ENCODE data around the gene FAM110C.
"Not testable (repeated sequence)": the region's sequence is repeated elsewhere in the genome, so short reads cannot be mapped to it uniquely, and the experiment has no call there.

The FAM110C gene

DNA sequence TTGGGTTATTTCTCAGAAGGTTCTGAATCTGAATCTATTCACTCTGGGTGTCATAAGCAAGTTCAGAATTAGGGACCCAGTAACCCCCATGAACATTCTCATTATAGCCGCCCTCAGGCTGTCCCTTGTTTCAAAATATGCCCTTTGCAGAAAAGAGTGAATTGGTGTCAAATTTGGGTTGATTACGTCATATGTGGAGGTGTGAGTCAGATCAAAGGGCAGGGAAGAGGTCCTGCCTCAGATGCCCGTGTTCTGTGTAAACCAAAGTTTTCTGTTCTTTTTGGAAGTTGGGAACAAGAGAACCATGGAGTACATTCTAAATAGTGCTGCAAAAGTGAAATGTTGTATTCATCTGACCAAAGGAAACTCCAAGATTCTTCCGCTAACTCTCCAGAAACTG is 5.8 kb downstream of the FAM110C start:
- DNase-seq, result no peak

DNA sequence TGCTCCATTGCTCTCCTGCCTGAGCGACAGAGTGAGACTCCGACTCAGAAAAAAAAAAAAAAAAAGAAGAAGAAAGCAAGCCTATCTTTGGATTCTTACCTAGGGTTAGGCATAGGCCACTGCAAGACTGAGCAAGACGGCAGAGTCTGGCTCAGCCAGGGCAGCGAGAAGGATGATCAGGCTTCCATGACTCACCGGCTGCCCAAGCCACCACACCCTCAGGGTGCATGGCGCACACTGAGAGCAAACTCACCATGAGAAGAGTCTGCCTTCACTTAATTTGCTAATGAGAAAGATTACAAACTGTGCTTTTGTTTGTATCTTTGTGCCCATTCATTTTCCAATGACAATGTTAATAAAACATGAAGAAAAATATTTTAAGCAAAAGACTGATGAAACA is 8.2 kb downstream of the FAM110C start:
- DNase-seq, result no peak

- no peak for DNase-seq
Measured at GRCh38 chr2:36318-36717, 10.0 kb downstream of the FAM110C start.

DNA sequence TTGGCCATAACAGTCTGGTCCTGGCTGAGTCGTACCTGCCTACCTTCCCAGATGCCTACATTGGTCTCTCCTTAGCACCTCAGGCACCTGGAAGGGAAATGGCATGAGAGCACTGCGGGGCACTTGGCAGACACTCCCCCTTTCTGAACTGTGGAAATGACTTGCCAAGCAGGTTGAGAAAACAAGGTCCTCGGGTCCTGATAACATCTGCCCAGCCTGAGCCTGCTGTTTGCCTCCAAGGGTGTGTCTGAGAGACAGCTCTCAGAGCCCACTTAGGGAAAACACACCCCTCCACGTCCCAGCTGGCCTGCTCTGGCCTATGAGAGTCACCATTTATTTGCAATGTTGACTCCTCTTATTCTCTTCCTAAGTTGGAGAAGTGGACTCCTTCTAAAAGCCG is 10.5 kb downstream of the FAM110C start:
- no peak for DNase-seq

- no peak for DNase-seq
Measured at GRCh38 chr2:33620-34019, 12.7 kb downstream of the FAM110C start.

DNA sequence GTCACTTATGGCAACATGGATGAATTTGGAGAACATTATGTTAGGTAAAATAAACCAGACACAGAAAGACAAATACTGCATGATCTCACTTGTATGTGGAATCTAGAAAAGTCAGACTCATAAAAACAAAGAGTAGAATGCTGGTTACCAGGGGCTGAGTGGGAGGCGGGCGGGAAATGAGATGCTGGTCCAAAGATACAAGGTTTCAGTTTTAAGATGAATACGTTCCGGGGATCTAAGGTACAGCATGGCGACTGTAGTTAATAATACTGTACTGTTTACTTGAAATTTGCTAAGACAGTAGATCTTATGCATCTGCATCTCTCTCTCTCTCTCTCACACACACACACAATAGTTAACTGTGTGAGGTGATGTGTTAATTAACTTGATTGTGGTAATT is 14.2 kb downstream of the FAM110C start:
- no peak for DNase-seq

GRCh38 chr2:29253-29652 is 17.1 kb downstream of the FAM110C start:
- DNase-seq, result no peak

DNA sequence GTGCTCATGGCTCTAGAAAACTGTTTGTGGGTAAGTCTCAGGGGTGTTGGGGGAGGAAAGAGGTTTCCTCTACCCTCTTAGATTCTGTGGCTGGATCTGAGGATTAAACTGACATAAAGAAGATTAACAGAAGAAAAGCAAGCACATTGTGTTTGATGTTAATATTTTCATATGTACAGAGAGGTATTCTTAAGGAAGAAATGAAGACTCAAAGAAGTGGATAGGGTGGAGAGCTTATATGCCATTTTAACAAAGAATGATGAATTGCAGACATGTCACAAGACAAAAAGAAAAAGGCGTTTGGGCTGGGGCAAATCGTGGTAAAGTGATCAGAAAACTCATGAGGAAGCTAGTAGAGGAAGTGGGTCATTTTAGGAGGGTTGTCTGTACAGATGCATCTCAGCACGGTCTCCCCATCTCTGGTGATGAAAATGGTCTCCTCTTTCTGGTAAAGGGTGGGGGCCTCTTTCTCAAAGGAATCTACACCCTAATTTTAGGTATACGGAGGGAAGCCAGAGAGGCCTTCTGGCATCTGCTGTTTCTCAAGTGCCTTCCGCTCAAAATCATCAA is 17.8 kb downstream of the FAM110C start:
- DNase-seq, result no peak

- DNase-seq, result no peak
Measured at GRCh38 chr2:26891-27290, 19.4 kb downstream of the FAM110C start.

DNA sequence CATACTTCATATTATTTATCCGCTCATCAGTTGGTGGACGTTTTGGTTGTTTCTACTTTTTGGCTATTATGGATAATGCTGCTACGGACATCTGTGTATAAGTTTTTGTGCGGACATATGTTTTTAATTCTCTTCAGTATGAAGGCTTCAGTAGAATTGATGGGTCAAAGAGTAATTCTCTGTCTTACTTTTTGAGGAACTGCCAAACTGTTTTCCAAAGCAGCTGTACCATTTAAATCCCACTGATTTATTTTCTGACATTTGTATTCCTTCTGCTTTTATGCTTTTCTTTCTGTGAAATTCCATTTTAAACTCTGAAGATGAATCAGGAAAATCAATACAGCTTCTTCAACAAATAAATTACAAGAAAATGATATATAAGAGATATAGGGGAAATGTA is 20.8 kb downstream of the FAM110C start:
- DNase-seq, result no peak

GRCh38 chr2:24591-24990 is 21.7 kb downstream of the FAM110C start:
- DNase-seq, result not testable (repeated sequence)

GRCh38 chr2:24107-24506 is 22.2 kb downstream of the FAM110C start:
- DNase-seq, result no peak

- DNase-seq, result no peak
Measured at GRCh38 chr2:23283-23682, 23.0 kb downstream of the FAM110C start.

GRCh38 chr2:22244-22643 is 24.1 kb downstream of the FAM110C start:
- DNase-seq, result not testable (repeated sequence)

DNA sequence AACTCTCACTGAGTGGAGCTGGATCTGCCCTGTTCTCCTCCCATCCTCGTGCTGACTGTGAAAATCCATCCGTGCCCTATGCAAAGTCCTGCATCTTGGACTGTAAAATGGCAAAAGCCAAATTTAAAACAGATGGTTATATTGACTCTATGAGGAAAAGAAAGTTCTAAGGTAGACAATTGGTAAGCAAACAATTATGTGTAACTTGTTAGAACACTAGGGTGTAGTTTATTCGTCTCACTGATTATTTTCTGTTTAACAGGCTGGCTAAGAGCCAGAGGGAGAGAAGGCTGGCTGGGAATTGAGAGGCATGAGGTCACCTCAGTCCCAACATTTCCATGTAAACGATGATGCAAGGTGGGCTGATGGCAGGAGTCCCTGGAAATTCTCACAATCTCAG is 26.0 kb downstream of the FAM110C start:
- DNase-seq, result not testable (repeated sequence)

DNA sequence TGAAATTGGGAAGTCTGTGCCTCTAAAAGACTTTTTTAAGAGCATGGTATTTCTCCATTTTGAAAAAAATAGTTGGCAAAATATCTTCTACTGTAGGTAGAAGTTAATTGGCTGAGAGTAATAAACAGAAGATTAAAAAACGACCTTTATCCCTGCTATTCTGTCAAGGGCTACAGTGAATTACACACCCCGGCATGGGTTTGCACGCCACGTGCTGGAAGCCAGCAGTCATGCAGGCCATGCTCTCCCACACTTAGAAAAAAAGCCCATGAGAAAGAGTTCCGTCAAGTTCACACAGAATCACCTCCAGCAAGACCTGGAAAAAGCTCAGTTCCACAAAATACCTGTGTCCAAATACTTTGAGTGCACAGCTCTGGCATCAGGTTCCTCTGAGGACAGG is 26.8 kb downstream of the FAM110C start:
- DNase-seq, result no peak

DNA sequence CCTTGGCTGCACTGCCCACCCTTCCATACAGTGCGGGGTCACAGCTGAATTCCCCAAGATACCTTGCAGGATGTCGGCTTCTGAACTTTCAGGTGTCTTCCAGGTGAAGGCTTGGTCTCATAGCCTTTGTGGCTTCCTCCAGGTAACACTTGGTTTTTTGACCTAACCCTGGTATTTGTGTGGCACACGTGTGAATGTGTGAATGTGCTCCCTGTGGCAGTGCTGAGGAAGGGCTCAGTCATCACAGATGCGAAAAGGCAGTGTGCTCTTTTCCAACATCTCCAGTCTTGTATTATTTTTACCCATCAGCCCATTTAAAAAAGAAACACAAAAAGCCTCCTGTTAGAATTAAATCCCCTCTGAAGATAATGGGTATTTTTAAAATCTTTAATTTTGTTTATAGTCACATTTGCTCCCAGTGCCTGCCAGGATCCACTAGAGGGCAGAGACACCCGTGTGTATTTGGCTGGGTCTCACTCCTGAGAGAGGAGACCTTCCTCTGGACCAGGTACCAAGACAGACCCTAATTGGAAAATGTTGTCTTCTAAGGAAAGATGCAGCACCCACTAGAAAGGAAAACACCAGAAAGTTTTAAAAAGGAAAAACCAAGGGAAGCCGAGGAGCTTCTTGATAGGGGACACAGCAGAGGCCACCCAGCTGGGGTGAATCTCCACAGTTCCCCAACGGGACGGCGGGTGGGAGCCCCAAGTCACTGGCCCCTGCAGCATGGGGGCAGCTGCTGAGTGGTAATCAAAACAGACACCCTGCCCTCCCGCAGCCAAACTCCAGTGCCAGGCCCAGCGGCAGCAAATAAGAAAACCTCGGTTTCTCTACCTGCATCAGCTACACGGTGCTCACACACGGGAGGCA is 27.7 kb downstream of the FAM110C start:
- DNase-seq, result no peak

- not testable (repeated sequence) for DNase-seq
Measured at GRCh38 chr2:15916-16315, 30.4 kb downstream of the FAM110C start.

DNA sequence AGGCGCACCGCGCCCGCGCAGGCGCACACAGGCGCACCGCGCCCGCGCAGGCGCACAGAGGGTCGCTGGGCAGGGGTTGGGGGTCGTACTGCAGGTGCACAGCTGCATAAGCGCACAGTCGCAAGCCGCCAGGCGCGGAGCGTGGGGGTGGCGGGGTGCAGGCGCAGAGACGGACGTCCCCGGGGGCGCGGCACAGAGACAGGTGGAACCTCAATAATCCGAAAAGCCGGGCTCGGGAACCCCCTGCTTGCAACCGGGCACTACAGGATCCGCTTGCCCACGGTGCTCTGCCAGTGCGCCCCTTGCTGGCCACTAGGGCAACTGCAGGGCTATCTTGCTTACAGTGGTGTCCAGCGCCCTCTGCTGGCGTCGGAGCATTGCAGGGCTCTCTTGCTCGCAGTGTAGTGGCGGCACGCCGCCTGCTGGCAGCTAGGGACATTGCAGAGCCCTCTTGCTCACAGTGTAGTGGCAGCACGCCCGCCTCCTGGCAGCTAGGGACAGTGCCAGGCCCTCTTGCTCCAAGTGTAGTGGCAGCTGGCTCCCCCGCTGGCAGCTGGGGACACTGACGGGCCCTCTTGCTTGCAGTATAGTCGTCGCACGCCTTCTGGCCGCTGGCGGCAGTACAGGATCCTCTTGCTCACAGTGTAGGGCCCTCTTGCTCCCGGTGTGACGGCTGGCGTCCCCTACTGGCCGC is 34.9 kb downstream of the FAM110C start:
- DNase-seq, result peak; percentile 45

- DNase-seq, result no peak
Measured at GRCh38 chr2:10222-10875, 36.0 kb downstream of the FAM110C start.
